Measurements from ENCODE around the gene FOXL1.

The FOXL1 gene

DNA sequence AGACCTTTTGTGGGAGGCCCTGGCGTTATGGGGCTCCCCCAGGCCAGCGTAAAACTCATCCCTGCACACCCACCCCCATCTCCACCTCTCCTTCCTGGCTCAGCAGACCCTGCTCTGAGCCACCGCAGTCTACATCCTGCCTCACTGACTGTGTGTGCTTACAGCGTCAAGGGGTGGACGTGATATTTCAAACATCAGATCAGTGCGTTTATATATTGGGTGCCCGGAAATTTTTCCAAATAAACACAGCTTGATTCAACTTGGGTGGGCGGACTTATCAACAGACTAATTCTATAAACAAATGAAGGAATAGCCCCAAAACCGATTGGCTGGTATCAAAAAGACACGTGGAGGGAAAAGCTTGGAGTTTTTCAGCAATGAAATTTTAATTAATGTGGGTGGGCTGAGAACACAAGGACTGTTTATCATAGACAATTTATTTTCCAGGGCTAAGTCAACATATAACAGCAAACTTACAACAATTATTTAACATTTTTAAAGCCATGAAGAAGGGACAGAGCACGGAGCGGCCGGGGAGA lies at the start of gene FOXL1:
FOXL1 (plus strand) TSS at position 489 of the 539 bp plus-strand sequence. CDS start 175 bp downstream, outside the sequence.
- DNase-seq = no peak

DNA sequence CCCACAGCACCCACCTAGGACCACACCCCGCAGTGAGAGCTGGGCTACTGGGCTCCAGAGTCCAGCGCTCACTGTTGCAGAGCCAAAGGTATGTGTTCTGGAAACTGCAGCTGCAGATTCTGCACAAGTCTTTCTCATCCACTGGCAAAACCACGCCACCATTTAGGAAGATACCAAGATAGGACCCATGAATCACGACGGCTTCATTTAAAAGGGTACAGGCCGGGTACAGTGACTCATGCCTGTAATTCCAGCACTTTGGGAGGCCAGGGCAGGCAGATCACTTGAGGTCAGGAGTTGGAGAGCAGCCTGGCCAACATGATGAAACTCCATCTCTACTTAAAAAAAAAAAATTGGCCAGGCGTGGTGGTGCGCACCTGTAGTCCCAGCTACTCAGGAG lies 49.2 kb upstream of the FOXL1 start:
- DNase-seq = no peak

DNA sequence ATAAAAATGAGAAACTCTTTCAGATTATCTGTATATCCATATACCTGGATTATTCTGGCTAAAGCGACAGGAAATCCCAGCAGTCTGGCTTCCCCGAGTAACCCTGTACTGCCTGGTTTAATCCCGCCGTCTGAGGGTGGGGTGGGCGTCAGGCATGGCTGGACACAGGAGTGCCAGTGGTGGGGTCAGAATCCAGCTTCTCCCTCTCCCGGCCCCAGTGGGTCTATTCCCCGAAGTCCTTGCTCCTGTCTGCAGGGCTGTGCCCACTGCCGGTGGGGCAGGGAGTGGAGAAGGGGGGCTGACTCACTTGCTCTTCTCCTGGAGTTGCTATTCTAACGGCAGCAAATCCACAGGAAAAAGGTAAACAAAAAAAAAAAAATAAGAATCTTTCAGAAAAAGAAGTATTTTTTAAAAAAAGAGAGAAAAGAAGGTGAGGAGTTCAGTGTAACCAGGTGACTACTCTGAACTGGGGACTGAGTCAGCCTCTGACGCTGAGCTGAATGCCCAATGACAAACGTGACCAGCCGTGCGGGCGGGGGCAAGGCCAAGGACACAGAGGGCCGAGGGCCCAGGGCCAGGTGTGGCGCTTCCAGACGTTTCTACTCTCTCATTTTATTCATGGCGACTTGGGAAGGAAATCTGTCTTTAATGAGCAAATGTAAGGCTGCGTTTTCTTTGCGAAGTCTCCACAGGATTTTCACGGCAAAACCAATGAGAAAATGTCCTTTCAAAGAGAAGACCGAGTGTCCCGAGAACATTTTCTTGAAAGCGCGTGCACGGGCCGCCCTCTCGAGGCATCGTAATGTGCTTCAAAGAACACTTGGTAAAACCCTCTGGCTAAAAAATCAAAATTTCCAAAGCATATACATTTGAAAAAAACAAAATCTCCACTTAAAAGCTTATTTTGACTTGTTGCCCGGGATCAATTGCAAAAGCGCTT lies 47.8 kb upstream of the FOXL1 start:
- no peak for DNase-seq

DNA sequence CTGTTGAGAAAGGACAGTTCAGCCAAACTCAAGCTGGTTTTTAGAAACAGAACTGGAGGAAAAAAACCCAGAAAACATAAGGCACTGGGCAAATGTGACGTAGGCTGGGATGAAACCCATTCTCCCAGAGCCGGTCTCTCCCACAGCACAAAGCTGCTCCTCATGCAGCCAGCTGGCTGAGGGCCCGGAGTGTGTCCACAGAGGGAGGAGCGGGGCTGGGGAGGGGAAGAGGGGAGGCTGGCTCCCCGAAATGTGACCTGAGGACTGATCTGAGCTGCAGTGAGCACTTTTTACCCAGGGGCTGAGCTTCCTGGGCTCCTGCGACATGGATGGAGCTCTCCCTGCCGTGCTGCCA lies 47.2 kb upstream of the FOXL1 start:
- no peak for DNase-seq

DNA sequence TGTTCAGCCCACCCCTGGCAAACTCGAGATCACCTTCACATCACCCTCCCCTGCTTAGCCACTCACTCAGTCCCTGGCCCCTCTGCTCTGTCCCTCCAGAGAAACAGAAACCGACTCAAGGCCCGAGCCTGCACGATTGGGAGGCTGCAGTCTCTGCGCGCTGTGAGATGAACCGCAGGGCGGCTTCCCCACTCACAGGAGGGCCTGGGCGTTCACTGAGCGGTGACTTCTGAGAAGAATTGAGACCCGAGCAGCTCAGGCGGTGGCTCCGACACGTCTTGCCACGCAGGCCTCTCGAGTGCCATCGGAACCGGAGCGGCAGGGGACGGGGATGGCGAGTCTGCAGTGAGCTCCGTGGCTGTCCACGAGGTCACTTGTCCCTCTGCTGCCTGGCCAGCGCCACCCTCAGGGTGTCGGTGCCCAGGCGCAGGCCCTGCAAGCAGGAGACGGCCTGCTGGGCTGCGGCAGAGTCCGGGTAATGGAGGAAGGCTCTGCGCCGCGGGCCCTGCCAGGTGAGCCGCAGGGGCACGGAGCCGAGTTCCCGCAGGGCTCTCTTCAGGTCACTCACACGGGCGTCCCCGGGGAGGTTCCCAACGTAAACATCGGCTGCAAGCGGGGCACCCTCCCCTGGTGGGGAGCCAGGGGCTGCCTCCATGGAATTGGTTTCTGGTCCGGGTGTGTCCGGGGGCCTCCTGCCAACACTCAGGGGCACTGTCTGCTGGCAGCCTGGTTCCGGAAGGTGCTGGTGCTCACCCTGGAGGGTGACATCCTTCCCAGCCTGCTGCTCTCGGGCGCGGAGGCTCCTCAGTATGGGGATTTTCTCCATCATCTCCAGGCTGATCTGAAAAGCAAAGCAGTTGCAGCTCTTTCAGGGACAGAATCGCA lies 46.5 kb upstream of the FOXL1 start:
- no peak for DNase-seq

DNA sequence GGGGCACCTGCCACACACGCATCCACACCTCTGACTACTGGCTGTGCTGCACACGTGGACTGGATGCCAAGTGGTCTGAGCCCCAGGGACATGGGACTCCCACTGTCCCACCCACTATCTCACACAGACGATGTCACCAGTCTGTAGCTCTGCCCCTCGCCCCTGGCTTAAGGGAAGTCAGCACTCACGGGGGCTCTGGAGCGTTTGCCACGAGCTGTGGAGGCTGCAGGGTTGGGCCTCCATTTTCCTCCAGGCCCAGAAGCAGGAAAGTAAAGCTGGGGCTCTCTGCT lies 45.9 kb upstream of the FOXL1 start:
- DNase-seq = no peak

DNA sequence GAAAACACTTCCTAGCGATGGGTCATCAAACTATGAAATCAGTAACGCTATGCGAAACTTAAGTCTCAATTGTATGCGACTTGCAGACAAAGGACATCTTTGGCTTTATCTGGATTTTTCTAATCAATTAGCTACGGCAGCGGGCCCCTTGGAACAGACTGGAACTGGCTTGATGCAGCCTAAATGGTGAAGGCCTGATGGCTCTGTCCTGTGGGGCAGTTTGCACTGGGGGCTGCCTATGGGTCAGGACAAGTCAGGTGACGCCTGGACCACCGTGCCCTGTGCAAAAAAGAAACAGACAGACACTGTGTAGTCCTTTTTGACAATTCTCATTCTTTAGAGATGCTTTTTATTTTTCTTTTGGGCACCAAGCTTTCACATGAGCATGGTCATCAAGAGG lies 45.3 kb upstream of the FOXL1 start:
- DNase-seq = no peak

DNA sequence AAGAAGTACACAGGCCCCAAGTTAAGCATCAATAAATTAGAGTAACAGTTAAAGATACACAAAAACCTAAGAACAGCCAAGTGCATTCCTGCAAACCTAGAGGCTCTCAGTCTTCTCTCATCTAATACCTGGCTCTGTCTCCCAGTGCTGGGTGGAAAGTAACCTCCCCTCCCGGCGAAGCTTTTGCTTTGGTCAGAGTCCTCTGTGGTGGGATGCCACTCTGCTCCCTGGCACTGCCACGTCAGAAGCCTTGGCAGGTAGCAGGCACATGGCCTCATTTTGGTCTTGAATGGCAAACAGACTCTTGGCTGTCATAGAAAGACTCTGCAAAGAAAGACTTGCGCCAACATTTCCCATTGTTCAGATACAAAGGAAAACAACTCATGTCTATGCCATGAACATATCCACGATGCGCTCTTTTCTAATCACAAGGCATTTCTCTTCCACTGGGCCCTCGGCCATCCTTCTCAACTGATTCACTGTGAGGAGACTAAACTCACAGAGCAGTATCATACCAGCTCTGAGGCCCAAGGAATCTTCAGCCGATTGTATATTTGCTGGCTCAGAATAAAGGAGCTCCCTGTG lies 44.5 kb upstream of the FOXL1 start:
- no peak for DNase-seq

DNA sequence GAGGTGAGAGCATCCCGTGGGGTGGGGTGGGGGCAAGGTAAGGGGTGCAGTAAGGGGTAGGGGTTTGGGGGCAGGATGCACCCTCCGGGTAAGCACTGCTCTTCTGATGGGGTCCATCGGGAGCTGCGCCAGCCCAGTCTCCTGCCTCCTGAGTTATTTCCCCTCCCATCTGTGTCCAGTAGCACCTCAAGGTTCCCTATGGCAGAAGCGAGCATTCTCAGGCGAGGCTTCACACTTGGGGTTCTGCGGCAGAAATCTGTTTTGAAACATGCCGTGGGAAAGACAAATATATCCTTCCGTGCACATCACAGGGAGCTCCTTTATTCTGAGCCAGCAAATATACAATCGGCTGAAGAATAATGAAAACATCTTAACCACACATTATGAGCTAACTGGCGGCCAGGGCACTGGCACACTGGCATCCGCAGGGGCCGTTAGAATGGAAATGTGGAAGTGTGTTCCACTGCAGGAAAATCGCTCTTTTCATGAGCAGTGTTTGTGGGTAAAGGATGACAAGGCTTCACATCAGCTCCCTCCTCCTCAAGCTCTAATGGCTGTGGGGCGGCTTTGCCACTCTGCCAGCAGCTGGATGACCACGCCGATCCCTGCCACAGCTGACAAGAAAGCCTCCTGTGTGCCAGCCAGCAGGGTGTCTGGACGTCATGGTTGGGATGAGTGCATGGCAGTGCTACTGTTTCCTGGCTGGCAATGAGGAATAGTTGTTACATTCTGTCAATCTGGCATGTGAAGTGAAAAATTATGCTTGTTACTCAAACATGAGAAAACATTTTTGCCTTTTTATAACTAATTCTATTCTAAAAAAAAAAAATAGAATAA lies 43.4 kb upstream of the FOXL1 start:
- DNase-seq = no peak

DNA sequence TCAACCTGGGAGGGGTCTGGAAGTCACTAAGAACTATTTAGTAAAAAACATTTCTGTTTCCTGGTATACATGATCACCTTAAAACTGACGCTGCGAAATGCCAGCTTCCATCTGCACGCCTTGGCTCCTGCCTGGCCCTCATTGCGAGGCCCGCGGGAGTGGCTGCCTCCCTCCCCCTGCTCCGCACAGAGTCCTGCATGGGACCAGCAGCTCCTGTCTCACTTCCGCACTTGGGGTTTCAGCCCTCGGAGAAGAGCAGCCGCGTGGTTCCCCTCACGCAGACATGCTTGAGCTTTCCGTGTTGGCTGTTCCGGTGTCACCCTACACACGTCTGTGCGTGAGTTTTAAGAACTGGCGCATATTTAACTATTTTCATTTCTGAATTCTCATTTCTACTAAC lies 41.7 kb upstream of the FOXL1 start:
- DNase-seq = no peak

DNA sequence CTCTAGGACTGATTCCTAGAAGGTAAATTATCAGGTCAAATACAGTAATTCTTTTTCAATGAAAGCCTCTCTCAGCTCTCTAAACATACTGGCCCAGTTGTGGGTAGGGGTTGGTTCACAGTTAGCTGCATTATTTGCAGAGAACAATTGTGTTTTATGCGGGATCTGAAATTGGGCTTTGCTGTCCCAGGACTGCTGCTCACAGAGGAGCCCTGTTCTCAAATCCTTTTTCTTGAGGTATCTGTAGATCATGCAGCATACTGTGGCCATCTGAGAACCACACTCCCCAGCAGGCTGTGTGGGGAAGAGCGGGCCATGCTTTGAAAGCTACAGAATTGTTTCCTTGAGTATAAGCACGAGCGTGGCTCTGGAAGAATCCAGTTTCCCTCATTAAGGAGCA lies 40.9 kb upstream of the FOXL1 start:
- no peak for DNase-seq

DNA sequence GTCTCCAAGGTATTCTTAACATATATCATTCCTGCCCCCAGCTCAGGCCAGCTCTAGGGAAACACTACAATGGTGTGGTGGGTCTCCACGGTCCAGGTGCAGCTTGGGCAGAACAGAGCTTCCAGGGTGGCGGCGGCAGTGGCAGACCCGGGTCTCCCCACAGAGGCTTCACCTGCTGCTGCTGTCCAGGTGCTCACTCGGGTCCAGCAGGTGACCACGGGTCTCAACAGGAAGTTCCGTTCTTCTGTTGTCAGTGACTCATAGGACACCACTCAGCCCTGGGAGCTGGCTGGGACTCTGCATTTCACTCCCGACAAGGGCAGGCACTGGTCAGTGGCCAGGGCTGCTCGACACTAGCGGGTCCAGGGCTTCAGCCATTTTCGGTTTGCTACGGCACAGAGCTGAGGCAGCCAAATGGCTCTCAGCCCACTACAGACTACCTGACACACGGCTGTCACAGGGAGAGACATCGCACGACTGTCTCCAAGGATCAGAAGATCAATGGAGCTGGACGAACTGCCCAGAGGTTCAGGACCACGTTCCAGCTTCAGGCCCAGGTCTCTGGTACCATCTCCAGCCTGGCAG lies 40.1 kb upstream of the FOXL1 start:
- no peak for DNase-seq

DNA sequence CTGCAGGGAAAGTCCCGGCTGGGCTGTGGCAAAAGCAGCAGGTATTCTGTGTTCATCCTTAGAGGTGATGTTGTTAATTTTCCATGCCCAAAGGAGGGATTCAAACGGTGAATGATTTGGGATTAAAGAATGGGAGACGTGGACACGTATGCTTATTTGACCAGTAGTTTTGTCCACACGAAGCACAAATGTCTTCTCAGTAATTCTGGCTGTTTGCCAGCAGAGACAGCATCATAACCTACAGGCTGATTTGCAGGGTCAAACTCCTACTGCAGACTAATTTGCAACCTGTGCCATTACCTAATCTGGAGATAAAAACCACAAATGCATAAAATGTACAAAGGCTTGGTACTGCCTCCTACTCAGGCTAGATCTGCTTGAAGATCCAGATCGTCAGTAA lies 37.5 kb upstream of the FOXL1 start:
- DNase-seq = no peak

DNA sequence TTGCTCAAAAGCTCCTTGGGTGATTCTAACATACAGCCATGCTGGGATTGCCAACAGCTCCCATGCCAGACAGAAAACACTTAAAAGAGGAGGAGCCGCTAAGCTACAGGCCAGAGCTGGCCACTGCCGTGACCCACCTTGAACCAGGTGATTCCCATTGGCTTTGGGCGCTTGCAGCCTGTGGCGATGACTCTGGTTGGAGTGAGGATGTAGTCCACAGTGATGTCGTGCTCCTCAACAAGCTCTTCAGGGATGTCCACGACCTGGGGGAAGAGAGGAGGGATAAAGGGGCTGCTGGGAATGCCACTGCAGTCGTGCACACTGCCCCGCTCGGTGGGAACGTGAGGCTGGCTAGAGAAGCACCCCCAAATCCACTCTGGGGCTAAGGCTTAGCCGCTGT lies 36.8 kb upstream of the FOXL1 start:
- no peak for DNase-seq

DNA sequence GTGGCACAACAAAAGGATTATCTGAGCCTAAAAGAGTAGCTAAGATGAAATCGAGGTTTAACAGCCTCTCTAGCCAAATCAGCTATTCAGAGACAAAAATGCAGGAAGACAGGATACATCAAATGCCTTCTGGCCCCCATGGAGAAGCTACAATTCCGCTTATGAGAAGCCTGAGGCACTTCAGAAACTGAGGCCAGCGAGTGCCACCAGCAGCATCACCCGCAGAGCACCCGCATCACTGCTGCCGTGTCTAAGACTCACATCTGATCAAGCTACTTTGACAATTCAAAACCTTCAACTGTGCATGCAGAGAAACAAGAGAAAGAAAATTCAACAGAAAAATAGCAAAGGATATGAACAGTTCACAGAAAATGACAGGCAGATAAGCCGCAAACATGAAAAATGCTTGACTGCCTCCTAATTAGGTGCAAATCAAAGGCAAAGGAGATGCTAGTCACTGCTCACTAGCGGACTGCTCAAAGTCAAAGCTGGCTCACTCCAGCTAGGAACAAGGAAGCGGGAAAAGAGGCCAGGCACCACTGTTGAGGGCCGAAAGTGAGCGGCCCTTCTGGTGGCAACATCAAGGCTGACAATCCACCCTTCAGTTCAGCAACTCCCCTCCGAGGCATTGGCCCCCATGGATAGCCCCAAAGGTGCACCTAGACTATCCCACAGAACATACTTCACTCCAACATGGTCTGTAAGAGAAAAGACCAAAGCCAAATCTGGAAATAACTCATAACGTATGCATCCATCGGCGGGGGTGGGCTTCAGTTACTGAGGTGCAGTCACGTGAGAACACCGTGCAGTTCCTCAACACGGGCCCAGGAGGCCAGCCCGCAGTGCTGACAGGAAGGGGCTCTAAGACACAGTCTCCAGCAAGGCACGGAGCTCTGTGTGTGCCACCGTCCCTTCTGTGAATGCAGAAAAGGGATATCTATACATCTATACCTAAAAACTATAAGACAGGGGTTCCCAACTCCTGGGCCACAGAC lies 35.3 kb upstream of the FOXL1 start:
- no peak for DNase-seq

DNA sequence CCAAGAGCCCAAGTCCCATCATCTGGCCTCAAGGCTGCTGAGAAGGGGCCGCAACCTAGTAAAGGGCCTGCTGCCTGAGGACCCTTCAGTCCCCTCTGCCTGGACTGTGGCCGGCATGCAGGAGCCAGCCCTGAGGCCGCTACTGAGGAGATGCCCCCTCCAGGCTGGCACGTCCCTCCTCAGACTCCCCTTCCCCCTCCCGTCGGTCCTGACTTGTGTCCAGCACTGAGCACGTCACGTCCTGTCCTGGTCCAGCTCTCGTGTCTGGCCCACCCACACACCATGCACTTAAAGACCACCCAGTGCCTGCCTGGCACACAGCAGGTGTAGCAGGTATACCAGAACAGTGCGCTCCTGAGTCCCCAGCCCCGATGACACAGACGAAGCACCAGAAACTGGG lies 32.9 kb upstream of the FOXL1 start:
- DNase-seq = no peak

DNA sequence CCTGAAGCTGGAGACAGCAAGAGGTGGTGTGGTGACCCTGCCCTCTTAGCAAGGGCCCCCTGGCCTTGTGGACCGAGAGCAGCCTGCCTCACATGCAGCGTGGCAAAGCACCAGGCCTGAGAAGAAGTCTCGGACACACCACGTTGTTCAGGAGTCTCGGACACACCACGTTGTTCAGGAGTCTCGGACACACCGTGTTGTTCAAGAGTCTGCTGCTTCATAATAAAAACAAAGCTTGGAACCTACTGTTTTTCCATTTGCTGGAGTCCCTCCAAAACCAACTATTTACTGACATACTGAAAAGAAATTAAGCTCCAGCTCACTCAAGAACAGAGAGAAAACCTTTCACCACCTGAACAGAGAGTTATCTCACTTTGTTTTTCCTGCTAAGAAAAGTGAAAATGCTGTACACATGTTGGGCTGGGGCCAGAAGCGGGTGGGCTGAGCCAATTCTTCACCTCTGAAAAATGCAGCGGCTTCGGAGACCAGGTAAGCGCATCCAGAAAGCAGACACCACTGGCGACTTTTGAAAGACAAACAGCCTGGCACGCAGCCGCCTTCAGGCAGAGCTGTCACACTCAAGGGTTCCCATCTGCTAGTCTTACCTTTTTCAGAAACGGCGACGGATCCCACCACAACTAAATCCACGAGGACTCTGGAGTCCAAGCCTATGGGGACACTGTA lies 32.3 kb upstream of the FOXL1 start:
- no peak for DNase-seq

DNA sequence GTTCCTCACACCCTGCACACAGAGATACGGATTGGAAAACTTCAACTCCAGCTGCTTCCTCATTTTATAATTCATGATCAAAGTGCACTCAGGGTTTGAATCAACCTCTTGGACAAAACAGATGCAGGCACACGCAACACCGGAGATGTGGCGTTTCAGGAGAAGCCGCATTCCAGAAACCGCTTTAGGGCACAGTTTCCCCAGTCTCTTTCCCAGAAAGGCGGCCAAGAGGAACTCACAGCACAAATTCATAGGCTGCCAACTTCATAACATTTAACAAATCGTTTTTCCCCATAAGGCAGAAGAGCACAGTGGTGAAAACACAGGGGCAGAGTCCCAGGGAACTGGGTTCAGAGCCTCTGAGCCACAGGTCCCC lies 31.7 kb upstream of the FOXL1 start:
- no peak for DNase-seq

DNA sequence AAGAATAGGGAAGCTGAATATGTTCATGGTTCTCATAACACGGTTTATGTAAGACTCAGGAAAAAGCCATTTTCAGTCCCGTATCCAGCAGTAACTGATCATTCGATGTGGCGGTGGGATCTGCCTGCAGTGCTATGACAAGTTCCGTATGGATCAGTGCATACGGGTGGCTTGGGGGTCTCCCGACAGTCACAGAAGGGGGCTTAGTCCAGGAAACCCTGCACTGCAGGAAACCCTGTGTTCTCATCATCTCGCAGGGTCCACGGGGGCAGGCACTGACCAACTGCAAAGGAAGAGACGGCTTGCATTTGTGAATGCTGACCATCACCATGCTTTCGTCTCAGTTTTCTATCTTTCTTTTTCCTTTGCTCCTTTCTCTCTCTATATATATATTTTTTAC lies 31.1 kb upstream of the FOXL1 start:
- DNase-seq = no peak
